RPMI7951 (cell line): ENCODE results near the gene ADAT2. TPM values are rescaled to one million over a fixed set of nuclear protein-coding genes. Genes with fewer than 3 reads are reported as not detected.
"Not testable (repeated sequence)": the region's sequence is repeated elsewhere in the genome, so short reads cannot be mapped to it uniquely, and the experiment has no call there.

Experiments used
- DNase-seq: peaks from one replicate; pipeline ENCODE4 v3.0.0-alpha.2; 2012; ENCODE audit warnings: low read depth
- total RNA-seq: library from RNA; depleted of rRNA; stranded (reverse); fragments of >200 nt; shearing (Covaris generic); gene quantifications from 2 replicates; pipeline ENCODE4 v1.2.3, GENCODE V29; 2014; rRNA removed

The ADAT2 gene
- 4.6 and 7.0 TPM in 2 replicates for total RNA-seq

DNA sequence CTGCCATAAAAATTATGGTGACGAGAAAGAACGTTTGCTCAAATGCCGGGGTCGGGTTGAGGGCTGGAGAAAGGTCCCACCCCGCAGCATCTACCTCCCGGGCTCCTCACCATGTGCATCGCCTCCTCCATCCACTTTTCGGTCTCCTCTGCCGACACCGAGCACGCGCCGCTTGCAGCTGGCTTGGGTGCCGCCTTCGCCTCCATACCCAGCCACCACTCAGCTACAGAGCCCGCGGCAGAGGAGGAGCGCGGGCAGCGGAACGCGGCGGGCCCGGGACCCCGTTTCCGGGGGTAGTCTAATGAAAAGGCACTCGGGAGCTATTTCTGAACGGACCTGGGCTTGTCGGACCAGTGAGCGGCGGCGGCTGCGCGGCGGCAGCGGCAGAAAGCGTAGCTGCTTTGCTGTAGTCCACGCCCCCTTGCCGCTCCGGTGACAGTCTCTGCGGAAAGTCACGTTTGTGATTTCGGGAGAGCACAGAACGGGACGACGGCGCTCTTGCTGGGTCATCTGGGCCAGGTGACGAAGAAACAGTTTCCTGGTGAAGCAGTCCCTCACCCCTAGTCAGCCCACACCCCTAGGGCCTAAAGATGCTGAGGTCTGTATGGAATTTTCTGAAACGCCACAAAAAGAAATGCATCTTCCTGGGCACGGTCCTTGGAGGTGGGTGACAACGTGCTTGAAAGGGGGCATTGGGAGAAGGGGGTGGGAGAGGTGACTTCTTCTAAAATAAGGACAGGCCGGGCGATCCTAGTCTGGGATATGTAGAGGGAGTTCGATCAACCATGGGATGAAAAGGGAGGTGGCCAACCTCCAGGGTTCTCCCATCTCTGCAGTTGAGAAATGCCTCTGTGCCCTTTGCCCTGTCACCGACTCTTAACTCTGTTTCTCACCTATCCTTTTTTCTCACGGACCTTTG is at the start of gene ADAT2, which contains the start of gene PEX3:
Gene ADAT2 (minus strand): TSS at position 243 of the 919 bp plus-strand sequence. CDS start 37 bp downstream, at position 206.
Gene PEX3 (plus strand): TSS at position 353 of the 919 bp plus-strand sequence. CDS start 238 bp downstream, at position 591.
- DNase-seq, result peak; percentile 94

GRCh38 chr6:143498428-143498827 is 47.9 kb upstream of the ADAT2 start:
- no peak for DNase-seq

- DNase-seq, result no peak
Observed at GRCh38 chr6:143496974-143497373, 46.5 kb upstream of the ADAT2 start.

GRCh38 chr6:143490775-143491174 is 40.3 kb upstream of the ADAT2 start:
- peak; percentile 15 for DNase-seq

GRCh38 chr6:143490244-143490643 is 39.7 kb upstream of the ADAT2 start:
- no peak for DNase-seq

- no peak for DNase-seq
Observed at GRCh38 chr6:143486752-143487151, 36.3 kb upstream of the ADAT2 start.

- DNase-seq, result no peak
Observed at GRCh38 chr6:143485967-143486366, 35.5 kb upstream of the ADAT2 start.

- no peak for DNase-seq
Observed at GRCh38 chr6:143482593-143482992, 32.1 kb upstream of the ADAT2 start.

DNA sequence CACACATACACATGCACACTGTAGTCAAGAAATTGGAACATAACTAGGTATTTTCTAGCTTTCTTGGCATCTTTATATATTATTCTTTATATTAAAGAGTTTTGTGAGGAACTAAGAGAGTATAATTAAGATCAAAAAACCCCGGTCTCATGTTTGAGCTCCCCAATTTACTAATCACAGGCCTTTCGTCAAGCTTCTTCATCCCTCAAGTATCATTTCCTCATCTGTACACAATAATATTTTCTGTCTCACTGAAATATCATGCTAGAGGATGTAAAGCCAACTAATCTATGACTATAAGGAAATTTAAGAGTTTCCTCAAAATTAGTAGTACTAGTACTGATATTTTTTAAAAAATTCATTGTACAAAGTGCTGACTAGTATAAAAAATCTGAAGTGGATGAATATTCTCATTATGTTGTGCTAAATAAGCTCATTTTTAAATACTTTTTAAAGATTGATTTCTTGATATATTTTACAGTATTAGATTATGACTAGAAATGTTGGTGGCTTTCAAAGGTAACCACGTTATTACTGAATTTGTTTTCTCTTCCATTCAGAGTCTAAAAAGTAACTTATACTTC is 28.1 kb upstream of the ADAT2 start:
- DNase-seq, result no peak

DNA sequence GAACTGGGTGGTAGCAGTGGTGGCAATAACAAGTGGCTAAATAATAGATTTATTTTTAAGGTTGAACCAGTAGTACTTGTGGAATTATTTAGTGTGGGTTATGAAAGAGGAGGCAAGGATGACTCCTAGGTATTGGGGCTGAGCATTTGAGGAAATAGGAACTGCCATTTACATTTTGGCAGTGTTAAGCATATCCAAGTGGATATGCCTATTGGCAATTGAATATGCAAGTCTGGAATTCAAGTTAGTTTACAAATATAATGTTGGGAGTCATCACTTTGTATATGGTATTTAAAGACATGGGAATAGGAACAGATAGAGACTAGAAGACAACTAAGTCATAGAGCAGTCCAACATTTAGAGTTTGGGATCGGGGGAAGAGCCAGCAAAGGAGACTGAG is 26.1 kb upstream of the ADAT2 start:
- no peak for DNase-seq

DNA sequence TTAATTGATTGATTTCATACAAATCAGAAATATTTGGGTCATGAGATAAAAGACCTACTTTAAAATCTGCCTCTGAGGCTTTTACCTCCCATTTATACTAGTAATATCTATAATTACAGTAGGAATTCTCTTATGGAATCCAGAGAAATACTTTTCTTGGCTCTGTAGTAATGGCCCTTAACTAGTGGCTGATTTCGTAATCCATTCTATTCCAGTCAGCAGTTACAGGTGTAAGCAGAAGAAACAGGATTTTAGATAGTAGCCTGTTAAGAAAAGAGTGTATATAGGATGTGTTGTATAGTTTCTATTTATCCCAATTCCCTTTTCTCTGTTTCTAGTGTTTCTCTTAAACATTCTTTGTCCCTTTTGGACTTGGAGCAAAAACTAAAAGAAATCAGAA is 21.3 kb upstream of the ADAT2 start:
- no peak for DNase-seq

GRCh38 chr6:143468823-143469222 is 18.3 kb upstream of the ADAT2 start:
- DNase-seq, result not testable (repeated sequence)

DNA sequence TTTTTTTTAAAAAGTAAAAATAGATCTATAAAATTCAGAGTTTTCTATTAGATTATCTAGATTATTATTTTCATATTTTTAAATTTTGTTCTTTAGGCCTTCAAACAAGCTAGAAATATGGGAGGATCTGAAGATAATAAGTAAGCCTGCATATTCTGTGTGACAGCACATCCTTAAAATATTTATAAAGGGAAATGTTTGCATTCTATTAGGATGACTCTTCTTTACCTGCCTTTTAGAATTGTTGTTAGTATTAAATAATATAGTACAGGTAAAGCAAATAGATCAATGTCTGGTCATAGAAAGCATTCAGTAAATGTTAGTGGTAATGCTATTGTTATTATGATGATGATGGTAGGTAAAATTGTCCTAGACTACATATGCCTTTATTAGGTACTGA is 17.5 kb upstream of the ADAT2 start:
- no peak for DNase-seq

DNA sequence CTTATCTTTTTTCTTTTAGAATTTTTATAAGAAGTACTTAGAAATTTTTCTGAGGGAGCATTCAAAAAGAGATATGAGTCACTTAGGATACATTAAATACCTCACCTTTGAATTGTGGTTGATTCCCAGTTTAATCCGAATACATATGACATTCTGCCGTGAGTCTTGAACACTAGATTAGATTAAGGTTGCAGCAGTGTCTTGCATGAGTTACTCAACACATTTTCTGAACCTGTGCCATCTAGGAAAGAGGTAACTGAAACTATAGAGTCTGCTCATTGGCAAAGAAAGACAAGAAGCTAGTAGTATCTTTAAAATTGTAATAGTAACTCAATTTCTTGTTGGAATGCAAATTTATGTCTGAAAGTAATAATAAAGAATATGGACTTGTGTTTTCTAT is 15.1 kb upstream of the ADAT2 start:
- no peak for DNase-seq

DNA sequence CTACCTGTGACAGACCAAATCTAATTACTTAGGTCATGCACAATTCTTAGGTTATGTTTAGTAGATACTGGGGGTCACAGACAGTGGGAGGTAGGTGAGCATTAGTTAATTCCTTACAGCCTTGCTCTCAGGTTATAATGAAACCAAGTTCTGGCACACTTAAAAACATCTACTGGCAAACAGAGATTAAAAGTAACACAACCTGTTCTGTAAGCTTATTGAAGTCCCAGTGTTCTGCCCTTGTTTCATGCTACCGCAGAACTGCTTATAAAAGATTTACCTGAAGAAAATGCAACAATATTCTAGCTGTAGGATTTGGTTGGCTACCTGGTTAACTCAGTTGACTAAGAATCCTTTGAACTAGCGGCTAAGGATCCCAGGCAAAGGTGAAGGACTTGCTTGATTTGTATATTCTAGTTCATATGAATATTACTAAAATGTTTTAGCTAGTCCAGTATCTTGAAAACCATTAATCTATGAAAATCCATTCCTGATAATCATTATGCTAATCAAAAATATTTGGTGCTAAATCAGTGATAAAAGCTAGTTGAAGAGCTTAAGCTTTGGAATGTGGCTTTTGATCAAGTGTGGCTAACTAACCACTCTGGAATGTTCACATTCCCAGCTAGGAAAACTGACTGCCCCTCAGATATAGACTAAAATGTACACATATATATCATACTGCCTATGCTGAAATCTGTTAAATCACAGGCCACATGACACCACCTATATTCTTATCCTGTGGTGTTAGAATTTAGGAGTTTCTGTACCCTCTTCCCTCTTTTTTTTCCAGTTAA is 7.3 kb upstream of the ADAT2 start:
- no peak for DNase-seq

DNA sequence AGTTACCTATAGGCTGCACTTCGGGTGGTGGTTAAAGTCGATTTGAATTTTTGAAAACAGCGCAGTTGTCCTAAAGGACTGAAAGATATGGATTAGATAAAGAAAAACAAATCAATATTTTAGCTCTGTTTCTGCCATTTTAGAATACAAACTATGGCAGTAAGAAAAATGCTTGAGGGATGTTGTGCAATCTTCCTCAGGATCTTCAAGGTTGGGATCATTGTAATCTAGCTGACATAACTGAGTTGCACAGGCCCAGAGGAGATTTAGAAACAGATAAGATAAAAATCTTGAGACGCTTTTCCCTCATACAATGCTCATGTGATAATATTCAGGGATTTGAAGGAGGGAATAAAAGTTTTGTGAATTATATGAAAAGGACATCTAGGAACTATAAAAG is 1.0 kb upstream of the ADAT2 start:
- peak; percentile 11 for DNase-seq

DNA sequence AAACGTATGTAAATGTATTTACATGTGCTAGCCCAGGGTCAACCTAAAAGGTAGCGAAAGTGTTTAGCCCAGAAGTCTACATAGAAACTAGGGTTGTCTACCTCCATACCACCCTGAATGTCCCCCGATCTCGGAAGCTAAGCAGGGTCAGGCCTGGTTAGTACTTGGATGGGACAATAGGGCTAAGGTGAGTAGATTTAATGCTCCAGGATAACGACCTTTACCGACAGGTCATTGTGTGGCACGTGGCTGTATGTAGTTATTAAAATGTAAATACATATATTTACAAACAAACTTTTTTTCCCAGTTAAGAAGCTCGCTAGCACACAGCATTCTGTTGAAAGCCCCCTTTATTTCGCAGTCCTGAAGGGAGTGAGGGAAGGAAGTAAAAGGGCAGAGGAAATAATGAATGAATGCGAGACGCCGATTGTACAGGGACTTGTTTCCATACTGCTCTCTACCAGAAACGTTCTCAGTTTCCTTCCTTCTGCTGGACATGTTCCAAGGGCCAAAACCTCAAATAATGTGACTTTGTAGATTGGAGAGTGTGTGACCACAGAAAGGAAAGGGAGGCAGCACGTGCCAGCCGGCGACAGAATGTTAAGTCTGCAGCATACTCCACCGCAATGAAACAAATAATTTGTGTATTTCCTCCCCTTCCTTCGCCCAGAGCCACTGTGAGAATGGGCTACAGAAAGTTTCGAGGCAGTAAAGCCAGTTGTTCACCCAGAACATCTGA is 612 bp downstream of the ADAT2 start:
- peak; percentile 54 for DNase-seq

- DNase-seq, result no peak
Observed at GRCh38 chr6:143449082-143449713, 1.3 kb downstream of the ADAT2 start.

GRCh38 chr6:143447865-143448264 is 2.6 kb downstream of the ADAT2 start:
- not testable (repeated sequence) for DNase-seq

GRCh38 chr6:143443096-143443495 is 7.4 kb downstream of the ADAT2 start:
- DNase-seq, result no peak
